H1 (cell line): Measurements from ENCODE around the gene TMED8. TPM values are rescaled to one million over a fixed set of nuclear protein-coding genes. Genes with fewer than 3 reads are reported as not detected.
A peak's percentile ranks its signal among the peaks of the same experiment; 100 is the strongest.

Source experiments
- CTCF ChIA-PET: fragments of 300-600 bp; sonication (Branson Sonifier 250); formaldehyde crosslinking; loops from one replicate; lab custom pipeline; 2021; ENCODE audit not compliant: partially characterized antibody; lab: Charles Lee
- POLR2A ChIA-PET: fragments of 300-600 bp; sonication (Branson Sonifier 250); formaldehyde crosslinking; loops from one replicate; lab custom pipeline; 2021; ENCODE audit warnings: inconsistent platforms; ENCODE audit not compliant: partially characterized antibody; lab: Charles Lee
- DNase-seq, 2 experiments: peaks; one replicate each; pipeline versions ENCODE4 v3.0.0 to v3.0.0-alpha.2; 2010 to 2022; ENCODE audit warnings: low spot score in 2 of 2, low read depth in 1 of 2, mixed read lengths in 1 of 2
- FAIRE-seq: peaks from 2 replicates; lab custom pipeline; 2011; peaks lifted over from hg19 to GRCh38; lab: Jason Lieb, UNC
- H2AFZ ChIP-seq: 2 replicates; pipeline ENCODE4 v1.8.1; 2012; ENCODE audit warnings: low read length, inconsistent platforms
- H2AK5ac ChIP-seq: 2 replicates; pipeline ENCODE4 v1.6.1; 2013; ENCODE audit warnings: low read depth, low read length
- H2BK120ac ChIP-seq: replicated peaks from 2 replicates; pipeline ENCODE3; 2013; ENCODE audit warnings: low read depth, low read length, inconsistent platforms
- H2BK12ac ChIP-seq: 2 replicates; pipeline ENCODE4 v1.6.1; 2013; ENCODE audit warnings: low read depth, low read length
- H2BK15ac ChIP-seq: 2 replicates; pipeline ENCODE4 v1.6.1; 2013; ENCODE audit warnings: low read length
- H2BK20ac ChIP-seq: 2 replicates; pipeline ENCODE4 v1.6.1; 2013; ENCODE audit warnings: low read length
- H2BK5ac ChIP-seq: 2 replicates; pipeline ENCODE4 v1.6.1; 2013; ENCODE audit warnings: low read depth, low read length
- H3K14ac ChIP-seq: 2 replicates; pipeline ENCODE4 v1.6.1; 2013; ENCODE audit warnings: inconsistent platforms; ENCODE audit not compliant: insufficient read length
- H3K18ac ChIP-seq: 2 replicates; pipeline ENCODE4 v1.6.1; 2013; ENCODE audit warnings: low read length; ENCODE audit errors: extremely low read depth
- H3K23ac ChIP-seq: 2 replicates; pipeline ENCODE4 v1.6.1; 2013; ENCODE audit warnings: inconsistent platforms; ENCODE audit not compliant: insufficient read length
- H3K23me2 ChIP-seq: 2 replicates; pipeline ENCODE4 v1.6.1; 2013; ENCODE audit warnings: low read depth, low read length
- H3K27ac ChIP-seq: 2 replicates; pipeline ENCODE4 v1.6.1; 2011; ENCODE audit warnings: low read depth, low read length, inconsistent platforms
- H3K27me3 ChIP-seq, 4 experiments: replicated peaks in 1 of 4; 1 replicate in 1 of 4; 2 replicates in 3 of 4; pipeline versions ENCODE4 v1.6.1 to v1.8.1; 2011 to 2013; ENCODE audit warnings: low read length in 3 of 4, mild to moderate bottlenecking in 3 of 4, inconsistent platforms in 2 of 4, mixed read lengths in 2 of 4, moderate library complexity in 1 of 4; ENCODE audit not compliant: control insufficient read depth in 3 of 4, insufficient read depth in 3 of 4; ENCODE audit errors: extremely low read depth in 1 of 4
- H3K36me3 ChIP-seq, 4 experiments: 2 replicates each; pipeline versions ENCODE4 v1.6.1 to v1.8.1; 2011 to 2013; ENCODE audit warnings: mild to moderate bottlenecking in 4 of 4, low read length in 3 of 4, moderate library complexity in 2 of 4, control low read depth in 1 of 4, inconsistent platforms in 1 of 4; ENCODE audit not compliant: insufficient read depth in 4 of 4, control insufficient read depth in 2 of 4
- H3K4ac ChIP-seq: replicated peaks from 2 replicates; pipeline ENCODE3; 2013; ENCODE audit warnings: low read length, low read depth, mixed read lengths, inconsistent platforms; ENCODE audit not compliant: insufficient read length
- H3K4me1 ChIP-seq, 4 experiments: replicated peaks in 1 of 4; 1 replicate in 1 of 4; 2 replicates in 3 of 4; pipeline versions ENCODE4 v1.6.1 to v1.8.1; 2011 to 2013; ENCODE audit warnings: low read length in 3 of 4, inconsistent platforms in 2 of 4, mixed read lengths in 1 of 4; ENCODE audit not compliant: insufficient read depth in 4 of 4, control insufficient read depth in 3 of 4
- H3K4me2 ChIP-seq, 2 experiments: 2 replicates each; pipeline versions ENCODE4 v1.6.1 to v1.8.1; 2011 to 2013; ENCODE audit warnings: low read depth in 2 of 2, low read length in 2 of 2, control low read depth in 1 of 2, inconsistent platforms in 1 of 2, mild to moderate bottlenecking in 1 of 2; ENCODE audit not compliant: insufficient read depth in 1 of 2
- H3K4me3 ChIP-seq, 4 experiments: fragments of 200-600, 300-600 bp in 1 of 4; sonication (generic), shearing (Covaris generic), sonication (Bioruptor Twin) in 1 of 4; 2 replicates each; pipeline versions ENCODE4 v1.5.1 to v1.8.1; 2011 to 2016; ENCODE audit warnings: low read length in 4 of 4, low read depth in 3 of 4, control low read depth in 2 of 4, inconsistent platforms in 2 of 4, mild to moderate bottlenecking in 2 of 4, mixed read lengths in 1 of 4, moderate library complexity in 1 of 4; ENCODE audit not compliant: insufficient read depth in 2 of 4; ENCODE audit errors: extremely low read depth in 1 of 4
- H3K56ac ChIP-seq: replicated peaks from 2 replicates; pipeline ENCODE3; 2013; ENCODE audit warnings: low read depth, mild to moderate bottlenecking, mixed read lengths, low read length, inconsistent platforms; ENCODE audit not compliant: insufficient read length
- H3K79me1 ChIP-seq: 2 replicates; pipeline ENCODE4 v1.6.1; 2013; ENCODE audit warnings: low read depth, low read length, control low read depth
- H3K79me2 ChIP-seq, 2 experiments: 2 replicates each; pipeline versions ENCODE4 v1.6.1 to v1.8.1; 2012 to 2013; ENCODE audit warnings: low read length in 2 of 2, mild to moderate bottlenecking in 2 of 2, inconsistent platforms in 1 of 2; ENCODE audit not compliant: insufficient read depth in 2 of 2, control insufficient read depth in 1 of 2
- H3K9ac ChIP-seq, 4 experiments: replicated peaks in 1 of 4; 1 replicate in 1 of 4; 2 replicates in 3 of 4; pipeline versions ENCODE4 v1.6.1 to v1.8.1; 2011 to 2013; ENCODE audit warnings: low read depth in 3 of 4, low read length in 3 of 4, control low read depth in 2 of 4, mild to moderate bottlenecking in 2 of 4, moderate library complexity in 2 of 4, inconsistent platforms in 1 of 4; ENCODE audit errors: extremely low read depth in 1 of 4
- H3K9me3 ChIP-seq, 2 experiments: 2 replicates each; pipeline versions ENCODE4 v1.6.1 to v1.8.1; 2012 to 2013; ENCODE audit warnings: mild to moderate bottlenecking in 2 of 2, moderate library complexity in 2 of 2, control low read depth in 1 of 2, inconsistent platforms in 1 of 2, low read depth in 1 of 2, low read length in 1 of 2, mixed read lengths in 1 of 2; ENCODE audit not compliant: insufficient read depth in 2 of 2
- H4K20me1 ChIP-seq, 2 experiments: replicated peaks in 1 of 2; 2 replicates each; pipeline versions ENCODE3 to v1.8.1; 2011 to 2013; ENCODE audit warnings: inconsistent platforms in 2 of 2, low read length in 2 of 2, mild to moderate bottlenecking in 1 of 2; ENCODE audit not compliant: insufficient read depth in 2 of 2, control insufficient read depth in 1 of 2
- H4K5ac ChIP-seq: 2 replicates; pipeline ENCODE4 v1.6.1; 2013; ENCODE audit warnings: low read length, low read depth, mixed read lengths, inconsistent platforms; ENCODE audit not compliant: insufficient read length
- H4K8ac ChIP-seq: 2 replicates; pipeline ENCODE4 v1.8.0; 2013; ENCODE audit warnings: mild to moderate bottlenecking, moderate library complexity, low read length, inconsistent platforms; ENCODE audit not compliant: insufficient read depth; ENCODE audit errors: extremely low read depth
- H4K91ac ChIP-seq: replicated peaks from 2 replicates; pipeline ENCODE3; 2013; ENCODE audit warnings: low read length, mixed read lengths, inconsistent platforms; ENCODE audit not compliant: insufficient read length
- BCL11A ChIP-seq, 2 experiments: IDR thresholded peaks; one replicate each; pipeline ENCODE4 v1.6.1; 2011; ENCODE audit warnings: low read depth in 2 of 2, low read length in 2 of 2, mild to moderate bottlenecking in 2 of 2
- CREB1 ChIP-seq: IDR thresholded peaks from 2 replicates; pipeline ENCODE4 v1.6.1; 2012; ENCODE audit warnings: inconsistent platforms
- GABPA ChIP-seq: IDR thresholded peaks from 2 replicates; pipeline ENCODE4 v1.6.1; 2011; ENCODE audit warnings: mild to moderate bottlenecking, low read length, moderate library complexity, borderline replicate concordance; ENCODE audit not compliant: insufficient read depth
- HDAC2 ChIP-seq, 2 experiments: fragments of 300-600 bp in 1 of 2; sonication (generic) in 1 of 2; IDR thresholded peaks; 2 replicates each; pipeline ENCODE4 v1.6.1; 2011 to 2012; ENCODE audit warnings: low read depth in 2 of 2, low read length in 2 of 2, mild to moderate bottlenecking in 2 of 2, moderate library complexity in 2 of 2, borderline replicate concordance in 1 of 2, inconsistent platforms in 1 of 2
- KDM5A ChIP-seq: fragments of 200-600 bp; IDR thresholded peaks from 2 replicates; pipeline ENCODE4 v1.7.1; 2012; ENCODE audit warnings: mild to moderate bottlenecking, low read length, inconsistent platforms, mixed read lengths
- SAP30 ChIP-seq: fragments of 300-600 bp; sonication (generic); IDR thresholded peaks from 2 replicates; pipeline ENCODE4 v1.7.1; 2012; ENCODE audit warnings: low read length, moderate library complexity, mild to moderate bottlenecking, inconsistent platforms; ENCODE audit not compliant: insufficient read depth, insufficient replicate concordance
- SIRT6 ChIP-seq: IDR thresholded peaks from one replicate; pipeline ENCODE4 v1.7.1; 2012; ENCODE audit warnings: low read length, inconsistent platforms
- WGBS, 2 experiments: shearing (Covaris generic) in 1 of 2; methylation state at CpG; one replicate each; pipeline versions ENCODE4 v1.1.6 to v1.1.7; 2013 to 2015; ENCODE audit warnings: low lambda C conversion rate in 2 of 2, mixed read lengths in 2 of 2, inconsistent platforms in 1 of 2, low coverage in 1 of 2, missing lambda C conversion rate in 1 of 2; ENCODE audit not compliant: insufficient replicate concordance in 2 of 2, insufficient coverage in 1 of 2, insufficient read length in 1 of 2; ENCODE audit errors: extremely low coverage in 1 of 2, missing lambda C conversion rate in 1 of 2; 5-methylcytosine and 5-hydroxymethylcytosine counted together
- polyA plus RNA-seq, 7 experiments: library from polyadenylated mRNA; depleted of rRNA in 3 of 7; stranded (reverse) in 5 of 7; unstranded in 2 of 7; fragments of >200 nt in 5 of 7; fragments of 200-250 nt in 2 of 7; gene quantifications; 1 replicate in 5 of 7; 2 replicates in 1 of 7; 4 replicates in 1 of 7; pipeline versions ENCODE4 v1.2.1 to v1.2.3, GENCODE V29; 2011 to 2013; ENCODE audit warnings: missing spikeins in 2 of 7, mixed read lengths in 2 of 7
- total RNA-seq: library from RNA; stranded (reverse); fragmentation: NEBNext Ultra II Directional; extraction: Animal tissue kit (Norgen Biotek cat#: 25700); gene quantifications from 2 replicates; pipeline ENCODE4 v1.2.1, GENCODE V29; 2021
- TF ChIP-seq, protein P1 (sequence below), 3 experiments: IDR thresholded peaks; 1 replicate in 2 of 3; 2 replicates in 1 of 3; pipeline versions ENCODE4 v1.5.1 to v1.6.1; 2011; ENCODE audit warnings: low read length in 3 of 3, mild to moderate bottlenecking in 3 of 3, inconsistent platforms in 2 of 3, low read depth in 1 of 3, moderate library complexity in 1 of 3; ENCODE audit not compliant: insufficient read depth in 1 of 3; ENCODE audit errors: control extremely low read depth in 1 of 3

Gene TMED8
- total and polyA plus RNA-seq, 2 of the 8 experiments (the other 6 are each of a cell fraction or from before 2014, with no cell fraction given) = 5.5 to 13.4 TPM

DNA sequence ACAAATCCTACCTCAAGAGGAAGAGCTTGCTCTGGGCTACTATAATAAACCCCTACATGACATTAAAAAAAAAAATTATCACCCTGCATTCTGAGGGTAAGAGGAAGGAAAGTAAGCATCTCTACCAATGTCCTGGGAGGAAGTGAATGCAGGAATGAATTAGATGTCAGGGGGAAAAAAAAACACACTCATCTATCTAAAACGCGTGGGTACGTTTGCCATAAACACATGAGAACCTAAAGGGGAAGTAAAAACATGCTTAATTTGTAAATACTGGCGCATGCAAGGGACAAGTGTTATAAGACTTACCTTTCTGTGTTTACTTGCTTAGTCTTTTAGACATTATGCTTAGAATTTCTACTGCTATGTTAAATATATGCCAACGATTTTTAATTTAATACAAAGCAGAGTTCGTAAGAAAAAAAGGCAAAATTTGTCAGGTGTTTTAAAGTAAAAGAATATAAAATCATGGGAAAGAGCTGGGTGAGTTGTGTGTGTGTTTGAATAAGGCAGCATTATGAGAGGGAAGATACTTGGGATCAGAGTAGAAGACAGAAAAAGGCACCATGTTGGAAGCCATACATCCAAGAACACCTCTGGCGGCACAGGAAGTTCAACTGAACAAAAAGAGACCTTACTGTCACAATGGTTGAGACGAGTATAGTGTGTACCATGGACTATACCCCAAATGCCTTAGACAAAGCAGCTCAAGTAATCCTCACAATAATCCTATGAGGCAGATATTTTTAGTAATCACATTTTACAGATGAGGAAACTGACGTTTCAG lies 1.5 kb downstream of the TMED8 start:
- Histone ChIP-seq H3K23me2 (peaks cover 4% of the 10 kb centered on the region), H3K27ac (no peak overlapping the region), H3K9ac (no peak overlapping the region), H3K23ac (no peak overlapping the region), H2BK5ac (no peak overlapping the region), H3K27me3 (peaks cover 0 to 4% (median 2%) of the 10 kb centered on the region in 4 experiments; a peak in 1 of 7 replicates), H3K36me3 (no peaks in the 10 kb centered on the region), H3K56ac (no peak overlapping the region), H2AK5ac (no peak overlapping the region), H2AFZ (no peak overlapping the region), H2BK15ac (no peak overlapping the region), H3K18ac (no peak overlapping the region), H4K5ac (no peak overlapping the region), H3K9me3 (no peaks in the 10 kb centered on the region), H3K79me1 (no peaks in the 10 kb centered on the region; the same call in 1 of the 2 replicates), H2BK12ac (no peak overlapping the region), H3K4me1 (peaks cover 0 to 8% (median 2%) of the 10 kb centered on the region in 4 experiments; a peak in 3 of 7 replicates), H2BK120ac (no peak overlapping the region), H4K20me1 (no peaks in the 10 kb centered on the region), H3K4ac (no peak overlapping the region), H3K14ac (no peak overlapping the region), H3K4me2 (peak overlapping the region; percentile 88 to 92; a peak in 3 of 4 replicates), H3K4me3 (peak overlapping the region in 1 of 4 experiments; percentile 92; a peak in 1 of 8 replicates), H2BK20ac (no peak overlapping the region), H4K91ac (no peak overlapping the region), H4K8ac (no peak overlapping the region), H3K79me2 (peaks cover 0 to 2% of the 10 kb centered on the region in 2 experiments; a peak in 1 of 4 replicates)
- no peak for FAIRE-seq
- POLR2A ChIA-PET = interaction anchor here (0.6 kb wide), 1 partner anchor 35 kb away, joined by 3 read pairs; no protein-coding TSS in a partner anchor
- WGBS, 2 experiments = 89% methylated on average over 9 of the region's 9 CpGs; no CpG with 5 or more reads in 1 of the 2 experiments
- CTCF ChIA-PET = interaction anchor here (0.5 to 0.8 kb wide), 2 partner anchors 21 to 34 kb away, joined by 3 read pairs; no protein-coding TSS in a partner anchor
- DNase-seq = no peak
- TF ChIP-seq HDAC2 (IDR thresholded peaks at IDR 0.05; ENCODE audit: borderline replicate concordance in 1 of 2, low read depth in 2 of 2, low read length in 2 of 2) (no peak), KDM5A (no peak), CREB1 (no peak), SAP30 (no peak), SIRT6 (no peak), BCL11A (IDR thresholded peaks at IDR 0.05; ENCODE audit: low read depth in 2 of 2, low read length in 2 of 2) (no peak), GABPA (no peak)
- TF ChIP-seq, protein P1, sequence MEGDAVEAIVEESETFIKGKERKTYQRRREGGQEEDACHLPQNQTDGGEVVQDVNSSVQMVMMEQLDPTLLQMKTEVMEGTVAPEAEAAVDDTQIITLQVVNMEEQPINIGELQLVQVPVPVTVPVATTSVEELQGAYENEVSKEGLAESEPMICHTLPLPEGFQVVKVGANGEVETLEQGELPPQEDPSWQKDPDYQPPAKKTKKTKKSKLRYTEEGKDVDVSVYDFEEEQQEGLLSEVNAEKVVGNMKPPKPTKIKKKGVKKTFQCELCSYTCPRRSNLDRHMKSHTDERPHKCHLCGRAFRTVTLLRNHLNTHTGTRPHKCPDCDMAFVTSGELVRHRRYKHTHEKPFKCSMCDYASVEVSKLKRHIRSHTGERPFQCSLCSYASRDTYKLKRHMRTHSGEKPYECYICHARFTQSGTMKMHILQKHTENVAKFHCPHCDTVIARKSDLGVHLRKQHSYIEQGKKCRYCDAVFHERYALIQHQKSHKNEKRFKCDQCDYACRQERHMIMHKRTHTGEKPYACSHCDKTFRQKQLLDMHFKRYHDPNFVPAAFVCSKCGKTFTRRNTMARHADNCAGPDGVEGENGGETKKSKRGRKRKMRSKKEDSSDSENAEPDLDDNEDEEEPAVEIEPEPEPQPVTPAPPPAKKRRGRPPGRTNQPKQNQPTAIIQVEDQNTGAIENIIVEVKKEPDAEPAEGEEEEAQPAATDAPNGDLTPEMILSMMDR (IDR thresholded peaks at IDR 0.05; ENCODE audit: control extremely low read depth in 1 of 3, insufficient read depth in 1 of 3, low read depth in 1 of 3, low read length in 3 of 3) = no peak
